Measurements from ENCODE around the gene SLC30A3.
"Not testable (repeated sequence)": the region's sequence is repeated elsewhere in the genome, so short reads cannot be mapped to it uniquely, and the experiment has no call there.

Gene SLC30A3

GRCh38 chr2:27288610-27289009 is 25.8 kb upstream of the SLC30A3 start:
- FAIRE-seq: no peak
- DNase-seq (ENCODE audit: insufficient read length, low spot score): no peak

GRCh38 chr2:27285481-27285880 is 22.6 kb upstream of the SLC30A3 start:
- DNase-seq (ENCODE audit: insufficient read length, low spot score) (no peak), FAIRE-seq (no peak)

- FAIRE-seq: no peak
These were observed 22.1 kb upstream of the SLC30A3 start for GRCh38 chr2:27284996-27285395.

GRCh38 chr2:27282892-27283291 is 20.0 kb upstream of the SLC30A3 start:
- DNase-seq (ENCODE audit: insufficient read length, low spot score) (no peak), FAIRE-seq (no peak)

More at GRCh38 chr2:27284996-27285395, 22.1 kb upstream of the SLC30A3 start:
- DNase-seq (ENCODE audit: insufficient read length, low spot score): no peak

- FAIRE-seq: no peak
- DNase-seq (ENCODE audit: insufficient read length, low spot score): no peak
These were observed 19.2 kb upstream of the SLC30A3 start, which contains the start of gene TRIM54 for GRCh38 chr2:27281855-27282559. TRIM54 (plus strand) TSS chr2:27282429; CDS start chr2:27282732, 303 bp downstream.

- FAIRE-seq (no peak), DNase-seq (ENCODE audit: insufficient read length, low spot score) (no peak)
These were observed 18.6 kb upstream of the SLC30A3 start for GRCh38 chr2:27281442-27281841.

- DNase-seq (ENCODE audit: insufficient read length, low spot score) (no peak), FAIRE-seq (no peak)
These were observed 18.0 kb upstream of the SLC30A3 start for GRCh38 chr2:27280826-27281225.

GRCh38 chr2:27278010-27278409 is 15.2 kb upstream of the SLC30A3 start:
- FAIRE-seq (no peak), DNase-seq (ENCODE audit: insufficient read length, low spot score) (no peak)

GRCh38 chr2:27275211-27276150 is 12.6 kb upstream of the SLC30A3 start, which contains the start of gene DNAJC5G:
DNAJC5G (plus strand) TSS chr2:27275433; CDS start chr2:27276729, 1,296 bp downstream.
- FAIRE-seq: no peak
- no peak for DNase-seq (ENCODE audit: insufficient read length, low spot score)

- not testable (repeated sequence) for DNase-seq (ENCODE audit: insufficient read length, low spot score); FAIRE-seq
These were observed 10.0 kb upstream of the SLC30A3 start for GRCh38 chr2:27272537-27273522.

- no peak for DNase-seq (ENCODE audit: insufficient read length, low spot score)
- FAIRE-seq: no peak
These were observed 8.9 kb upstream of the SLC30A3 start for GRCh38 chr2:27271631-27272340.

- no peak for FAIRE-seq
- DNase-seq (ENCODE audit: insufficient read length, low spot score): no peak
These were observed 7.8 kb upstream of the SLC30A3 start for GRCh38 chr2:27270670-27271069.

GRCh38 chr2:27270131-27270530 is 7.3 kb upstream of the SLC30A3 start:
- DNase-seq (ENCODE audit: insufficient read length, low spot score): no peak
- FAIRE-seq: no peak

- DNase-seq (ENCODE audit: insufficient read length, low spot score); FAIRE-seq: not testable (repeated sequence)
These were observed 5.4 kb upstream of the SLC30A3 start for GRCh38 chr2:27268296-27268695.

GRCh38 chr2:27265536-27265870 is 2.7 kb upstream of the SLC30A3 start:
- FAIRE-seq (no peak), DNase-seq (ENCODE audit: insufficient read length, low spot score) (no peak)

GRCh38 chr2:27264753-27265535 is 2.1 kb upstream of the SLC30A3 start:
- FAIRE-seq (peak; percentile 76), DNase-seq (ENCODE audit: insufficient read length, low spot score) (peak; percentile 87)

GRCh38 chr2:27264253-27264752 is 1.5 kb upstream of the SLC30A3 start:
- FAIRE-seq (peak; percentile 46), DNase-seq (ENCODE audit: insufficient read length, low spot score) (no peak)

GRCh38 chr2:27263287-27264252 is 723 bp upstream of the SLC30A3 start:
- FAIRE-seq (no peak), DNase-seq (ENCODE audit: insufficient read length, low spot score) (no peak)
